NCI-H526 treated with DMSO at 0.1 percent for 48 hours (cell line): ENCODE data around the gene TLR5.
"Not testable (repeated sequence)": the region's sequence is repeated elsewhere in the genome, so short reads cannot be mapped to it uniquely, and the experiment has no call there.

Experiments used
- DNase-seq: peaks from one replicate; lab custom pipeline; 2025; lab: John Stamatoyannopoulos, UW

TLR5 gene

DNA sequence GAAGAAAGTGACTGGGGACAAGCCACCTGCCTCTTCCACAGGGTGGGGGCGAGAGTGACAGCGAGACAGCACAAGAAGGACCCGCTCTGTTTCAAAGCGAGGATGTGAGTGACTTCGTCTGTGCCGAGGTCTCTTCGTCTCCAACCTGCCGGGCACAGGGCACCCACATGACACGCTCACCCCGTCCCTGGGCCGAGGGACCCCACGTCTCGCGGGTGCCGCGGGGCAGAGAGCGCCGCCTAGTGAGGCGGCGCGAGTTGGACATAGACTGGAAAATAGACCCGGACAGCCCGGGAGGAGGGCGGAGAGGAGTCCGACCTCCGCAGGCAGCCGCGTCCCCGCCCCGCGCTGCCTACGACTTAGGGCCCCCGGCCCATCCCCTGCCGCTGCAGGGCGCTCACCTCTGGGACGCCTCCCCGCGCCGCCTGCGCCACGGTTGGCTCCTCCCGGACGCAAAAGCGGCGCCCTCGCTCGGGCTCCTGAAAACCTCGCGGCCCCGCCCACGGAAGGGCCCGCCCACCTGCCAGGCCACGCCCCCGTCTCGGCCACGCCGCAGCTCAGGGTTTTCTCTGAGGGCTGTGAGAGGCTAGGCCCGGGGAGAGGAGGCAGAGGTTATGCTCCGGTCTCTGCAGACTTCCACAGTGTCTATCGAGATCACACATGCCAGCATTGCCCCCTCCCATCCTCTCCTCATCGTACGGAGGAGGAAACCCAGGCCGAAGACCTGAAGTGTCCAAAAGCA, at the start of gene TLR5:
TLR5 (minus strand) TSS at position 454 of the 742 bp plus-strand sequence. CDS start 30,217 bp downstream, outside the sequence.
- DNase-seq, result peak; percentile 32

GRCh38 chr1:223189903-223190724, 47.1 kb upstream of the TLR5 start:
- DNase-seq, result no peak

GRCh38 chr1:223189525-223189902, 46.5 kb upstream of the TLR5 start:
- no peak for DNase-seq

- no peak for DNase-seq
These were observed 45.7 kb upstream of the TLR5 start for GRCh38 chr1:223188618-223189356.

GRCh38 chr1:223186800-223187199, 43.8 kb upstream of the TLR5 start:
- DNase-seq, result no peak

DNA sequence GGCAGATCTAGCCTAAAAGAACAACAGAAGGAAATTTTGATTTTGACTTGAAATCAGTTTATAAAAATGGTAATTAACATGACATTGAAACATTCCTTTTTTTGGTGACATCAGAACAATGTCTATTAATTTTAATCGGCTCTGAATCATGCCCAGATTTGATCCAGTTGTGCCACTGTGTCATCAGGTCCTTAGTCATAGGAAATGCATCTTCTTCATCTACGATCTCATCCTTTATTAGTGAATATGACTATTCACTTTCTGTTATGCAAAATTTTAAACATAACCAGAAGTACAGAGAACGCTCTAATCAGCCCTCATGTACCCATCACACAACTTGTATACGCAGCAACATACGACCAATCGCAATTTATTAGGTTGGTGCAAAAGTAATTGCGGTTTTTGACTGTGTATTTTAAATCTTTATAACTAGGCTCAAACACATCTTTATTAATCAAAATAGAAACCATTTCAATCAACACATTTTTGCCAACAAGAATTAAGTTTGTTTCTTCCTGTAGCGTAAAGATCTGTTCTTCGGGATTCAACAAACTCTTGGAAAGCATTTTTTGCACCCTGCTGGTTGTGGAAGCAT, 40.3 kb upstream of the TLR5 start:
- DNase-seq, result no peak

DNA sequence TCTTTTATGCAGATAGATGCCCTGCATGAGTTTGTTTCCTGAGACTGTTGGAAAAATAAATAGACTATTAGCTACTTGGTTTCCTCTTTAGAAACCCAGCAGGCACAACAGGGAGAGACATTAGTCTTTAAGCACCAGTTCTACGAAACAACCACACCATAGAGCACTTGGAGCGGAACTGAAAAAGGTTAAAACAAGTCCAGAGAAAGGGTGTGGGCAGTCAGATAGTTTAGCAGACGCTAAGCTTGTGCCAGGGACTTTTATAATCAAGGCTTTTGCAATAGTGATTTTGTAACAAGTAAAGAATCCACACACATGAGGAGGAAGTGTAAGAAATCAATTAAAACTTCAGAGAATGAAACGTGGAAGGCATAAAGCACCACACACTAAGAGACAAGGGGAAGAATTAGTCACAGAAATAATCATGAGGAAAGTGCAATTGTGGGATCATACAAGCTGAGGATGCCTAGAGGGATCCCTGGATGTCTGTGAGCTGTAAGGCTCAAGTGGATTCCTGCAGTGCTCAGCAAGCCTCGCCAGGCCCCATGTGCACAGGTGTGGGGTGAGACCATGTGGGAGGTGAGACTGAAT, 37.8 kb upstream of the TLR5 start:
- no peak for DNase-seq

DNA sequence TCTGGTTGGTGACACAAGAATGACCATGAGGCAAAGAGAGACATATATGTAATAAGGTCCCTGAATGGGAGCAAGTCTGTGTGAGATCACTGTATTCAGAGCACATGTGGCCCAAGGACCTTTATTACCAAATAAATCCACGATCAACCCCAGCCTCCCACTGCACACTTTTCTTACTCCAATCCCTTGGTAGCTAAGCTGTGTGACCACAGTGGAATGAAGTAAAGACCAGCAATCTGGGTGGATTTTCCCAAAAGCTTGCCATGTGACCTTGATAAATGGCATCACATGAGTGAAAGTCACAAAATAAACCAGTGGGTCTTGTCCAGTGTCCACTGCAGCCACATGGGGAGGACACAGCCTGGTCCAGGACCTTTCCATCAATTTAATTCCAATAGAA, 36.7 kb upstream of the TLR5 start:
- DNase-seq, result no peak

DNA sequence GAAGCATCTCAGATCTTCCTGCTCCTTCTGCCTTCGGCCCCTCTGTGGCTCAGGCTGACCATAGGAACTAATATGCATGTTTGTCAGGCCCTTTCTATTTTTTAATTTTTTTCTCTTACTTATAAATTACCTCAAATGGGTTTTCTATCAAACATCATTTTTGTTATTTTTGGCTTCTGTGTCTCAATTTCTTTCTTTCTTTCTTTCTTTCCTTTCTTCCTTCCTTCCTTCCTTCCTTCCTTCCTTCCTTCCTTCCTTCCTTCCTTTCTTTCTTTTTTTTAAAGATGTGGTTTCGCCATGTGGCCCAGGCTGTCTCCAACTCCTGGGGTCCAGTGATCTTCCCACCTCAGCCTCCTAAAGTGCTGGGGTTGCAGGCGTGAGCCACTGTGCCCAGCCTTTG, 36.2 kb upstream of the TLR5 start:
- DNase-seq, result no peak

DNA sequence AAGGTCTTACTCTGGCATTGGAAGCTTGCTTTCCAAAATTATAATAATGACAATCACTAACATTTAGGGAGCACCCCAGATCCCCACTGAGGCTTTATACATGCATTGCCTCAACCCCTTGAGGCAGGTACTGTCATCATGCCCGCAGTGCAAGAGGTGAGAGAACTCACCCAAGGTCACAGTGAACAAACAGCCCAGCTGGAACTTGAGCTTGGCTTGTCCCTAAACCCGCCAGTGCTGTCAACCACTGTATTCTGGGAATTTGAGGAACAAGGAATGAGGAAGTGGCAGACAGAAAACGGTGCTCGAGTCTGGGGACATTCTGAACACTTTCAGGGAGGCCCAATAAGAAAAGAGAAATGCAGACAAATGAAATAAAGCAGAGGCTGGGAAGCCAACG, 34.6 kb upstream of the TLR5 start:
- DNase-seq, result no peak

DNA sequence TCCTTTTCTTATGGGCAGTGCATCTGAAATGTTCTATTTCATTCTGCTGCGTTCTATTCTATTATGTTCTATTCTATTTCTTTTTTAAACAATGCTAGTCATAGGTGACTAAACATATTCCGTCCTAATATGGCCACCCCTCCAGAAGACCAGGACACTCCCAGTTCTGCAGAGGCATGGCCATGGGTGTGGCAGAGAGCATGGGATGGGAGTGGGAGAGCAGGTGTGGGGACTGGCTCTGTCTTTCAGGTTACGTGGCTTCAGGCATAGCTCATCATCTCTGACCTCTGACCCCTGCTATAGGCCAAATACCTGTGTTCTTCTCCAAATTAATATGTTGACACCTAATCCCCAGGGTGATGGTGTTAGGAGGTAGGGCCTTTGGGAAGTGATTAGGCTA, 33.4 kb upstream of the TLR5 start:
- no peak for DNase-seq

- no peak for DNase-seq
These were observed 32.6 kb upstream of the TLR5 start for GRCh38 chr1:223175633-223176032.

DNA sequence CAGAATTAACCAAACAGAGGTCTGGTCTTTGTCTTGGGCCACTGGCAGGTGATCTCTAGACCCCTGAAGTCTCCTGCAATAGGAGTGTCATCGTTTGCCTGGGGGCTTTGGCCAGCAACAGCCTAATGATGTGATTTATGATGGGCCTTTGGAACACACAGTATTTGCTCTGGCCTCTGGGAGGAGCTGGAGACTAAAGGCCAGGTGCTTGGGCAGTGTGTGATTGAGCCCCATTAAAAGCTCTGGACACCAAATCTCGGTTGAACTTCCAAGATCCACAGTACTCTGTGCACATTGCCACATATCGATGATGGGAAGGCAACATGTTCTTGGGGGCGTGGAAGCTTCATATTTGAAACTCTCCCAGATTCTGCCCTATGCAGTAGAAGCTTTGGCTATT, 32.0 kb upstream of the TLR5 start:
- DNase-seq, result no peak

DNA sequence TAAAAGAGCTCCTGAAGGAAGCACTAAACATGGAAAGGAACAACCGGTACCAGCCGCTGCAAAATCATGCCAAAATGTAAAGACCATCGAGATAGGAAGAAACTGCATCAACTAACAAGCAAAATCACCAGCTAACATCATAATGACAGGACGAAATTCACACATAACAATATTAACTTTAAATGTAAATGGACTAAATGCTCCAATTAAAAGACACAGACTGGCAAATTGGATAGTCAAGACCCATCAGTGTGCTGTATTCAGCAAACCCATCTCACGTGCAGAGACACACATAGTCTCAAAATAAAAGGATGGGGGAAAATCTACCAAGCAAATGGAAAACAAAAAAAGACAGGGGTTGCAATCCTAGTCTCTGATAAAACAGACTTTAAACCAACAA, 26.4 kb upstream of the TLR5 start:
- DNase-seq, result not testable (repeated sequence)

GRCh38 chr1:223161321-223161720, 18.3 kb upstream of the TLR5 start:
- DNase-seq, result no peak

GRCh38 chr1:223156343-223156742, 13.3 kb upstream of the TLR5 start:
- DNase-seq, result no peak

DNA sequence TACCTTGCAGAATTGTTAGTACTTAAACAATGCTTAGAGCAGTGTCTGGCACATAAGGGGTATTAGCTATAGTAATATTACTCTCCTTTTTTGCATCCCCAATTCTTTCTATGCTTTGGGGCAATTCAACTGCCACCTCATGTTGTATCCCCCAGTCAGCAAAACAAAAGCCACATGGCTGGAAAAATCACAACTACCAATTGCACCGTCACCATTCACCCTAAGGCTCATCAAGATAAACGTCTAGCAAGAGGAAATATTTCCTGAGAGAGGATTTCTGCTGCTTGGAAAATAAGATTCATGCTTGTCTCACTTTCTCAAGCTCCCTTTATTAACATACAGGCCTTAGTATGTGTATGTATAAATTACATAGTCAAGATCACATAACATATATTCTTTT, 12.1 kb upstream of the TLR5 start:
- DNase-seq, result no peak

GRCh38 chr1:223153177-223154119, 10.4 kb upstream of the TLR5 start:
- DNase-seq, result no peak

DNA sequence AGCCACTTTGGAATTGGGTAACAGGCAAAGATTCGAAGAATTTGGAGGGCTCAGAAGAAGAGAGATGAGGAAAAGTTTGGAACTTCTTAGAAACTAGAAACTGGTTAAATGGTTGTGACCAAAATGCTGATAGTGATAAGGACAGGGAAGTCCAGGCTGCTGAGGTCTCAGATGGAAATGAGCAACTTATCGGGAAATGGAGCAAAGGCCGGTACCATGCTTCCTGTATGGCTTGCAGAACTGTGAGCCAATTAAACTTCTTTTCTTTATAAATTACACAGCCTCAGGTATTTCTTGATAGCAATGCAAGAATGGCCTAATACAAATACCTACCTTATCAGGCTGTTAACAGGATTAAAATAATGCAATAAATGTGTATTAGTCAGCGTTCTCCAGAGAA, 9.4 kb upstream of the TLR5 start:
- DNase-seq, result no peak

DNA sequence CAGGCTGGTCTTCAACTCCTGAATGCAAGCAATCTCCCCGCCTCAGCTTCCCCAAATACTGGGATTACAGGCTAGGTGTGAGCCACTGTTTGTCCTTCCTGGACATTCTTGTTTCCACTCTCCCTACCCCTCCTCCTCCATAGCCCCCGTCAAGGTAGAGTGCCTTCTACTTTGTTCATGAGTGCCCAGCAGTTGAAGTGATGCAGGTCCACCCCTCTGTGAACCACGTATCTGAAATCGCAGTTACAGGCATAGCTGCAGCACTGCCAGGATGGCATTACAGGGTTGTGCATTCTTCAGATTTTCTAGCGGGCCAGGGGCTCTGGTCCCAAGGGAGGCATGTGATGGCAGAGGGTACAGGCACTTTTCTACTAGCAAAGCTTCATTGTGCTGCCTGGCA, 7.4 kb upstream of the TLR5 start:
- no peak for DNase-seq

GRCh38 chr1:223147873-223148272, 4.8 kb upstream of the TLR5 start:
- no peak for DNase-seq
